Head of caudate nucleus (tissue), 42 donors: Measurements from ENCODE around the gene HSPB8.
A peak's percentile ranks its signal among the peaks of the same experiment; 100 is the strongest.

Experiments
- DNase-seq, 42 donors: peaks; one replicate each; pipeline versions ENCODE4 v3.0.0 to v3.0.0-alpha.2; 2020 to 2021; ENCODE audit warnings: mixed read lengths in 7 of 42
- intact Hi-C: fragments of 100-400 bp; cut with DNase I; formaldehyde crosslinking; loops from one replicate; pipeline ENCODE4 v1.15.0; 2022

HSPB8 gene

GRCh38 chr12:119178544-119179334, at the start of gene HSPB8:
Gene HSPB8, plus strand, starts transcription at chr12:119178931. Its CDS starts 382 bp downstream, at chr12:119179313.
- DNase-seq, result peak; percentile 13 to 79 (median 56)
- intact Hi-C loops, result no loop called here

- intact Hi-C loops, result no loop called here
- no peak for DNase-seq
Measured at GRCh38 chr12:119129827-119130434, 48.8 kb upstream of the HSPB8 start.

GRCh38 chr12:119130523-119130922, 48.2 kb upstream of the HSPB8 start:
- DNase-seq, result no peak
- intact Hi-C loops, result no loop called here

GRCh38 chr12:119134284-119135072, 44.3 kb upstream of the HSPB8 start:
- no peak for DNase-seq
- intact Hi-C loops, result no loop called here

GRCh38 chr12:119136811-119137410, 41.8 kb upstream of the HSPB8 start:
- intact Hi-C loops, result no loop called here
- no peak for DNase-seq

GRCh38 chr12:119139448-119139847, 39.3 kb upstream of the HSPB8 start:
- DNase-seq, result no peak
- intact Hi-C loops, result no loop called here

GRCh38 chr12:119145367-119145766, 33.4 kb upstream of the HSPB8 start:
- DNase-seq, result no peak
- intact Hi-C loops, result no loop called here

GRCh38 chr12:119147847-119148448, 30.8 kb upstream of the HSPB8 start:
- intact Hi-C loops, result no loop called here
- peak in 1 of 42 donors; percentile 42 for DNase-seq

GRCh38 chr12:119149270-119149669, 29.5 kb upstream of the HSPB8 start:
- intact Hi-C loops, result no loop called here
- DNase-seq, result no peak

- intact Hi-C loops, result no loop called here
- no peak for DNase-seq
Measured at GRCh38 chr12:119151445-119152026, 27.2 kb upstream of the HSPB8 start.

- DNase-seq, result peak in 38 of 42 donors; percentile 10 to 80 (median 50)
- intact Hi-C loops, result no loop called here
Measured at GRCh38 chr12:119153477-119154434, 25.0 kb upstream of the HSPB8 start.

- DNase-seq, result peak in 1 of 42 donors; percentile 25
- intact Hi-C loops, result no loop called here
Measured at GRCh38 chr12:119154435-119154818, 24.3 kb upstream of the HSPB8 start.

- DNase-seq, result no peak
- intact Hi-C loops, result no loop called here
Measured at GRCh38 chr12:119156401-119157044, 22.2 kb upstream of the HSPB8 start.

- intact Hi-C loops, result no loop called here
- no peak for DNase-seq
Measured at GRCh38 chr12:119157528-119157927, 21.2 kb upstream of the HSPB8 start.

GRCh38 chr12:119157978-119158377, 20.8 kb upstream of the HSPB8 start:
- DNase-seq, result no peak
- intact Hi-C loops, result no loop called here

- intact Hi-C loops, result no loop called here
- no peak for DNase-seq
Measured at GRCh38 chr12:119158402-119158801, 20.3 kb upstream of the HSPB8 start.

- intact Hi-C loops, result no loop called here
- no peak for DNase-seq
Measured at GRCh38 chr12:119159844-119160243, 18.9 kb upstream of the HSPB8 start.
